A673 (cell line): ENCODE results near the gene REEP6. TPM values are rescaled to one million over a fixed set of nuclear protein-coding genes. Genes with fewer than 3 reads are reported as not detected.

Experiments
- BruUV-seq: library from RNA; stranded (reverse); fragments of 400-500 nt; replicated peaks from 2 replicates; lab custom pipeline; 2021; lab: Mats Ljungman, UMichigan
- CTCF ChIA-PET: fragments of 300-600 bp; sonication (Branson Sonifier 250); formaldehyde crosslinking; loops from one replicate; lab custom pipeline; 2022; ENCODE audit warnings: antibody characterized with exemption; lab: Charles Lee
- POLR2A ChIA-PET: fragments of 300-600 bp; sonication (Branson Sonifier 250); formaldehyde crosslinking; loops from one replicate; lab custom pipeline; 2022; ENCODE audit warnings: antibody characterized with exemption; ENCODE audit not compliant: low non-redundant PET; lab: Charles Lee
- DNase-seq: peaks from one replicate; pipeline ENCODE4 v3.0.0-alpha.2; 2015; ENCODE audit warnings: low spot score
- H3K27ac ChIP-seq: fragments of 200-600 bp; sonication (generic); 2 replicates; pipeline ENCODE4 v1.5.1; 2016; ENCODE audit warnings: mixed run types, low read depth, mild to moderate bottlenecking, mixed read lengths, antibody characterized with exemption, low read length; ENCODE audit not compliant: poor library complexity, severe bottlenecking
- H3K27me3 ChIP-seq: fragments of 200-600 bp; sonication (generic); replicated peaks from 2 replicates; pipeline ENCODE4 v1.6.1; 2017; ENCODE audit warnings: mixed run types, low read depth, mild to moderate bottlenecking, mixed read lengths, antibody characterized with exemption, low read length; ENCODE audit not compliant: insufficient read depth, poor library complexity
- H3K36me3 ChIP-seq: fragments of 200-600 bp; sonication (generic); 2 replicates; pipeline ENCODE4 v1.6.1; 2016; ENCODE audit warnings: mixed run types, mild to moderate bottlenecking, mixed read lengths, antibody characterized with exemption, low read length; ENCODE audit not compliant: insufficient read depth, poor library complexity, severe bottlenecking
- H3K4me1 ChIP-seq: fragments of 200-600 bp; sonication (generic); 2 replicates; pipeline ENCODE4 v1.6.1; 2017; ENCODE audit warnings: mixed run types, mild to moderate bottlenecking, mixed read lengths, antibody characterized with exemption, low read length; ENCODE audit not compliant: insufficient read depth, poor library complexity, severe bottlenecking
- H3K4me3 ChIP-seq: fragments of 200-600 bp; sonication (generic); 2 replicates; pipeline ENCODE4 v1.5.1; 2016; ENCODE audit warnings: low read depth, mixed run types, mild to moderate bottlenecking, mixed read lengths, low read length; ENCODE audit not compliant: poor library complexity, severe bottlenecking
- H3K9me3 ChIP-seq: fragments of 200-600 bp; sonication (generic); 2 replicates; pipeline ENCODE4 v1.6.1; 2016; ENCODE audit warnings: mixed run types, low read depth, mild to moderate bottlenecking, mixed read lengths, antibody characterized with exemption, low read length; ENCODE audit not compliant: poor library complexity, severe bottlenecking
- CTCF ChIP-seq: fragments of 300-800, 200-600 bp; sonication (generic); conservative IDR thresholded peaks from 2 replicates; pipeline ENCODE4 v1.5.1; 2017; ENCODE audit warnings: low read depth, mild to moderate bottlenecking, antibody characterized with exemption, low read length, moderate library complexity, mixed read lengths
- EZH2 ChIP-seq: fragments of 200-600 bp; sonication (generic); IDR thresholded peaks from 2 replicates; pipeline ENCODE4 v1.6.1; 2017; ENCODE audit warnings: borderline replicate concordance, low read depth, mild to moderate bottlenecking, mixed read lengths, antibody characterized with exemption, low read length; ENCODE audit not compliant: poor library complexity, severe bottlenecking
- intact Hi-C: fragments of 100-400 bp; cut with micrococcal nuclease; formaldehyde crosslinking; loops from one replicate; pipeline ENCODE4 v1.10.0; 2022; ENCODE audit not compliant: unreplicated experiment
- total RNA-seq: library from RNA; stranded (reverse); gene quantifications from 2 replicates; pipeline ENCODE4 v1.2.3, GENCODE V29; 2021

The REEP6 gene
- total RNA-seq, 1 experiment from 2014 or later = 4.7 TPM

- TF ChIP-seq CTCF = no peak
- TF ChIP-seq EZH2 = no peak
- H3K4me1 ChIP-seq = peaks cover 12% of the 10 kb centered on the region
- CTCF ChIA-PET = no interaction called here
- no peak for DNase-seq
- H3K27ac ChIP-seq = no peak overlapping the region
- no TSS peak for BruUV-seq
- H3K4me3 ChIP-seq = no peak overlapping the region
- no peaks in the 10 kb centered on the region for H3K36me3 ChIP-seq
- POLR2A ChIA-PET = no interaction called here
- H3K27me3 ChIP-seq = no peaks in the 10 kb centered on the region
- H3K9me3 ChIP-seq = no peaks in the 10 kb centered on the region
- intact Hi-C loops = no loop called here
Measured at GRCh38 chr19:1511318-1512317, 20.6 kb downstream of the REEP6 start.

GRCh38 chr19:1512671-1513498, 21.9 kb downstream of the REEP6 start, which contains the start of gene ADAMTSL5:
Gene ADAMTSL5, minus strand, starts transcription at chr19:1513019. Its CDS starts 2,076 bp downstream, at chr19:1510943.
- intact Hi-C loops = no loop called here
- CTCF ChIA-PET = no interaction called here
- BruUV-seq = no TSS peak

More at GRCh38 chr19:1512671-1513498, 21.9 kb downstream of the REEP6 start, which contains the start of gene ADAMTSL5:
- no peak for DNase-seq
- POLR2A ChIA-PET = no interaction called here
- no peaks in the 10 kb centered on the region for H3K27me3 ChIP-seq
- H3K9me3 ChIP-seq = no peaks in the 10 kb centered on the region
- peak within 1 kb of the TSS; percentile 39 for H3K4me3 ChIP-seq
- H3K4me1 ChIP-seq = peaks cover 9% of the 10 kb centered on the region
- H3K36me3 ChIP-seq = no peaks in the 10 kb centered on the region
- H3K27ac ChIP-seq = no peak within 1 kb of the TSS
- TF ChIP-seq CTCF (no peak), EZH2 (no peak)
